Epithelial cell of proximal tubule (primary cell): ENCODE data around the gene CFAP70. TPM values are rescaled to one million over a fixed set of nuclear protein-coding genes. Genes with fewer than 3 reads are reported as not detected.
A peak's percentile ranks its signal among the peaks of the same experiment; 100 is the strongest.

Experiments
- DNase-seq: peaks from one replicate; pipeline ENCODE4 v3.0.0-alpha.2; 2011; ENCODE audit warnings: low read depth
- H3K4me3 ChIP-seq: 2 replicates; pipeline ENCODE4 v1.5.1; 2011; ENCODE audit warnings: low read depth, mild to moderate bottlenecking, low read length
- CTCF ChIP-seq: conservative IDR thresholded peaks from 2 replicates; pipeline ENCODE4 v1.5.1; 2012; ENCODE audit warnings: low read depth, mild to moderate bottlenecking, low read length
- total RNA-seq: library from RNA; depleted of rRNA; stranded (reverse); fragments of >200 nt; gene quantifications from 2 replicates; pipeline ENCODE4 v1.2.3, GENCODE V29; 2015

The CFAP70 gene
- total RNA-seq, 1 donor from 2014 or later: 0.98 TPM

DNA sequence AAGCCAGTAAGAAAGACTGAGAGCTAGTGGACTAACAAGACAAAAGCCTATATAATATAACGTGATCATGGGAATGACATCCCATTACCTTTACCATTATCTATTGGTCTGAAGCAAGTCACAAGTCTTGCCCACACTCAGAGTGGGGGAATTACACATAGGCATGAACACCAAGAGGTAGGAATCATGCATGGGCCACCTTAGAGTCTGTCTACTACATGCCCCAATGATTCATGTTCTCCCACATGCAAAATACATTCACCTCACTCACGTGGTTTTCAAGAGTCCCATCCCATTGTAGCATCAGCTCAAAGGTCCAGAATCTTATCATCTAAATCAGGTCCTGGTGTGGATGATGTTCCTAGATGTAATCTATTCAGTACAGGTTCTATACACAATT lies 141.0 kb downstream of the CFAP70 start:
- H3K4me3 ChIP-seq: no peak overlapping the region
- TF ChIP-seq CTCF: no peak
- no peak for DNase-seq

DNA sequence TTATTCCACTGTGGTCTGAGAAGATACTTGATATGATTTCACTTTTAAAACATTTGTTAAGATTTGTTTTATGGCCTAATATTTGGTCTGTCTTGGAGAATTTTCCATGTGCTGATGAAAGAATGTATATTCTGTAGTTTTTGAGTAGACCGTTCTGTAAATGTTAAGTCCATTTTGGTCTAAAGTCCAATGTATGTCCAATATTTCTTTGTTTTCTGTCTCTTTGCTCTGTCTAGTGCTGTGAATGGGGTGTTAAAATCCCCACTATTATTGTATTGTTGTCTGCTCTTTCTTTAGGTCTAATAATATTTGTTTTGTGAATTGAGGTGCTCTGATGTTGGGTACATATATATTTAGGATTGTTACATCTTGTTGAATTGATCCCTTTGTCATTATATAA lies 142.9 kb downstream of the CFAP70 start:
- H3K4me3 ChIP-seq: no peak overlapping the region
- no peak for DNase-seq
- no peak for TF ChIP-seq CTCF

- H3K4me3 ChIP-seq: no peak overlapping the region
- TF ChIP-seq CTCF: no peak
- DNase-seq: no peak
These were observed 147.4 kb downstream of the CFAP70 start for GRCh38 chr10:73211106-73211811.

DNA sequence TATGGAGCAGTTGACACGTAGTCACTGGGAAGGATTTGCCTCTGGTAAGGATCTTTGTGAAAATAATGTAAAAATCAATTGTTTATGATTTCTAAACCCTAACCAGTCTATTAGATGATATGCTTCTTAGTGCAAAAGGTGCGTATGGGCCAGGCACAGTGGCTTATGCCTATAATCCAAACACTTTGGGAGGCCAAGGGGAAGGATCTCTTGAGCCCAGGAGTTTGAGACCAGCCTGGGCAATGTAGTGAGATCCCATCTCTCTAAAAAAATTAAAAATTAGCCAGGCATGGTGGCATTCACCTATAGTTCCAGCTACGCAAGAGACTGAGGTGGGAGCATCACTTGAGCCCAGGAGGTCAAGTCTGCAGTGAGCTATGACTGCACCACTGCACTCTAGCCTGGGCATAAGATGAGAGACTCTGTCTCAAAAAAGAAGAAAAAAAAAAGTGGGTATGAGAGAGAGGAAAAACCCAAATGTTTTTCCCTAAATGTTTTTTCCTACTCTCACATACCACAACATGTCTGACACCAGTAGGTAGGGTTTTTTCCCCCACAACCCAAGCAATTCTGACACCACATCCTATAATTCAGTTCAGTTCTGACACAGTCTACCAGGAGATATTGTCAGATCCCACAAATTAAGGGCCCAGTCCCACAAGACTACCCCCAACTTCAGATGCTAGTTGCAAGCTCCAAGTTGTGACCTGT lies 148.1 kb downstream of the CFAP70 start:
- H3K4me3 ChIP-seq: no peak overlapping the region
- DNase-seq: no peak
- TF ChIP-seq CTCF: no peak

GRCh38 chr10:73209705-73210104 lies 149.0 kb downstream of the CFAP70 start:
- no peak for TF ChIP-seq CTCF
- DNase-seq: peak; percentile 50
- H3K4me3 ChIP-seq: no peak overlapping the region

GRCh38 chr10:73207883-73208282 lies 150.8 kb downstream of the CFAP70 start:
- no peak for TF ChIP-seq CTCF
- DNase-seq: no peak
- H3K4me3 ChIP-seq: no peak overlapping the region

DNA sequence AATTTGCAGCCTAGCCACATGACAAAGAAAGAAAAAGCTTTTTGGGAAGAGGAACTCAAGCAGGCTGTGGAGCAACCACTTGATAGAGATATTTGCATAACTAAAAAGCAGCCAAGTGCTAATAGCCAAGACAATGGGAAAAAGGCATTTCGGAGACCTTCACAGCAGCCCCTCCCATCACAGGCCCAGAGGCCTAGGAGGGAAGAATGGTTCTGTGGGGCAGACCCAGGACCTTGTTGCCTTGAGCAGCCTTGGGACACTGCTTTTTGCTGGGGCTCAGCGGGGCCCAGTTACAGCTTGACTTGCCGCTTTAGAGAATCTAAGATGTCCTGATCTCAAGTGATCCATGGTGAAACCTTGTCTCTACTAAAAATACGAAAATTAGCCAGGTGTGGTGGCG lies 152.3 kb downstream of the CFAP70 start:
- no peak overlapping the region for H3K4me3 ChIP-seq
- TF ChIP-seq CTCF: no peak
- DNase-seq: no peak
